ENCODE results near the gene TBRG4. TPM values are rescaled to one million over a fixed set of nuclear protein-coding genes. Genes with fewer than 3 reads are reported as not detected.

TBRG4 gene
- total RNA-seq, 6 donors from 2014 or later, result 24.2 to 92.2 (median 54.6) TPM

- Histone ChIP-seq H3K27me3 (no peaks in the 10 kb centered on the region), H3K9me3 (no peaks in the 10 kb centered on the region), H3K4me1 (no peaks in the 10 kb centered on the region), H3K36me3 (peaks cover 0 to 26% (median 25%) of the 10 kb centered on the region in 4 donors), H3K27ac (no peak overlapping the region), H3K4me3 (no peak overlapping the region)
- ATAC-seq (ENCODE audit: low FRiP score in 2 of 2) (peak in 1 of 2 donors; percentile 24), DNase-seq (no peak)
- TF ChIP-seq POLR2AphosphoS5 (IDR thresholded peaks at IDR 0.05), result no peak
- TF ChIP-seq POLR2A (IDR thresholded peaks at IDR 0.05), result no peak
- TF ChIP-seq CTCF (IDR thresholded peaks at IDR 0.05), result no peak
- TF ChIP-seq EP300 (IDR thresholded peaks at IDR 0.05), result no peak
- 92 to 93% methylated on average over 14 to 16 of the region's 17 CpGs for WGBS, 2 donors
These were observed 31.1 kb downstream of the TBRG4 start for GRCh38 chr7:45080265-45080957.

DNA sequence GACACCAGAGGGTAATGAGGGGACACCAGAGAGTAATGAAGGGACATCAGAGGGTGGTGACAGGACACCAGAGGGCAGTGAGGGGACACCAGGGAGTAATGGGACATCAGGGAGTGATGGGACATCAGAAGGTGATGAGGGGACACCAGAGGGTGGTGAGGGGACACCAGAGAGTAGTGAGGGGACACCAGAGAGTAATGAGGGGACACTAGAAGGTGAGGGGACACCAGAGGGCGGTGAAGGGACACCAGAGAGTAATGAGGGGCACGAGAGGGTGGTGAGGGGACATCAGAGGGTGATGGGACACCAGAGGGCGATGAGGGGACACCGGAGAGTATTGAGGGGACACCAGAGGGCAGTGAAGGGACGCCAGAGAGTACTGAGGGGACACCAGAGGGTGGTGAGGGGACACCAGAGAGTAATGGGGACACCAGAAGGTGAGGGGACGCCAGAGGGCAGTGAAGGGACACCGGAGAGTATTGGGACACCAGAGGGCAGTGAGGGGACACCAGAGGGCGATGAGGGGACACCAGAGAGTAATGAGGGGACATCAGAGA, 33.3 kb downstream of the TBRG4 start:
- ATAC-seq (ENCODE audit: low FRiP score in 2 of 2), result no peak
- no peaks in the 10 kb centered on the region for H3K27me3 ChIP-seq
- no peaks in the 10 kb centered on the region for H3K4me1 ChIP-seq
- 78 to 81% methylated on average over 8 of the region's 8 CpGs for WGBS, 2 donors
- no peak overlapping the region for H3K27ac ChIP-seq
- DNase-seq, result no peak
- H3K4me3 ChIP-seq, result no peak overlapping the region
- no peaks in the 10 kb centered on the region for H3K9me3 ChIP-seq
- H3K36me3 ChIP-seq, result peaks cover under 1 to 48% (median 47%) of the 10 kb centered on the region in 4 donors
- no peak for TF ChIP-seq POLR2A (IDR thresholded peaks at IDR 0.05)
- TF ChIP-seq EP300 (IDR thresholded peaks at IDR 0.05), result no peak
- TF ChIP-seq POLR2AphosphoS5 (IDR thresholded peaks at IDR 0.05), result no peak

DNA sequence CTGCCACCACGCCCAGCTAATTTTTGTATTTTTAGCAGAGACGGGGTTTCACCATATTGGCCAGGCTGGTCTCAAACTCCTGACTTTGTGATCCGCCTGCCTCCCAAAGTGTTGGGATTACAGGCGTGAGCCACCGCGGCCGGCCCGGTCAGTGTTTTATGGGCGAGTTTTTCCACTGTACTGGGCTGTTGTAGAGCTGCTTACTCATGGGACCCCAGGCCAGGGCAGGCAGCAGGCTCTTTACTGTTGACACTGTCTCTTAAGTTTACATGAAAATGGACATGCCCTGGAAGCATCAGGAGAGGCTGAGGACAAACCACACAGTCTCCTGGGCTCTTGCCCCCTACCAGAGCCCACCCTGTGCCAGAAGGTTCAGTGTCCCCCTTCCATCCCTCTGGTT, 33.9 kb downstream of the TBRG4 start:
- Histone ChIP-seq H3K4me3 (no peak overlapping the region), H3K4me1 (no peaks in the 10 kb centered on the region), H3K36me3 (peaks cover 4 to 54% (median 52%) of the 10 kb centered on the region in 4 donors), H3K27ac (no peak overlapping the region), H3K27me3 (no peaks in the 10 kb centered on the region), H3K9me3 (no peaks in the 10 kb centered on the region)
- ATAC-seq (ENCODE audit: low FRiP score in 2 of 2), result no peak
- 81 to 87% methylated on average over 4 to 9 of the region's 9 CpGs for WGBS, 2 donors
- no peak for DNase-seq
- TF ChIP-seq CTCF (IDR thresholded peaks at IDR 0.05), result no peak
- no peak for TF ChIP-seq POLR2A (IDR thresholded peaks at IDR 0.05)
- TF ChIP-seq POLR2AphosphoS5 (IDR thresholded peaks at IDR 0.05), result no peak
- no peak for TF ChIP-seq EP300 (IDR thresholded peaks at IDR 0.05)

DNA sequence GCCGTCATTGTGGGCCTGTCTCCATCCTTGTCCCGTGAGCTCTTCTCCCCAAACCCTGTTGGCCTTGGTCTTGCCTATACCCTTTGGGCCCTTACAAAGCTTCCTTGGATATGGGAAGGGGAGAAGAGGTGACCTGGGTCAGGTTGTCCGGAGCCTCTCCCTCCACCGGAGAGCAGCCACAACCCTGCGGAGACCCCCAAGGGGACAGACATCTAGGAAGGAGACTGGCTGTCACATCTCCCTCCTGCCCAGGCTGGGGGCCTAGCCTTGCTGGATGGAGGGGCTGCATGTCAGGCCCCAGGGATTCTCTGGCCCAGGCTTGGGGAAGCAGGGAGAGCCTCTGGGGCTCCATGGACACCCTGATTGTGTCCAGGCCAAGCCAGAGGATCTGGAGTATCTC, 34.6 kb downstream of the TBRG4 start:
- Histone ChIP-seq H3K27me3 (no peaks in the 10 kb centered on the region), H3K4me3 (no peak overlapping the region), H3K27ac (no peak overlapping the region), H3K4me1 (no peaks in the 10 kb centered on the region), H3K9me3 (no peaks in the 10 kb centered on the region), H3K36me3 (peaks cover 4 to 60% (median 57%) of the 10 kb centered on the region in 4 donors)
- TF ChIP-seq EP300 (IDR thresholded peaks at IDR 0.05), result no peak
- TF ChIP-seq POLR2AphosphoS5 (IDR thresholded peaks at IDR 0.05), result no peak
- TF ChIP-seq CTCF (IDR thresholded peaks at IDR 0.05), result no peak
- no peak for TF ChIP-seq POLR2A (IDR thresholded peaks at IDR 0.05)
- DNase-seq, result no peak
- WGBS, 2 donors, result 81 to 93% methylated on average over 5 of the region's 5 CpGs
- no peak for ATAC-seq (ENCODE audit: low FRiP score in 2 of 2)

DNA sequence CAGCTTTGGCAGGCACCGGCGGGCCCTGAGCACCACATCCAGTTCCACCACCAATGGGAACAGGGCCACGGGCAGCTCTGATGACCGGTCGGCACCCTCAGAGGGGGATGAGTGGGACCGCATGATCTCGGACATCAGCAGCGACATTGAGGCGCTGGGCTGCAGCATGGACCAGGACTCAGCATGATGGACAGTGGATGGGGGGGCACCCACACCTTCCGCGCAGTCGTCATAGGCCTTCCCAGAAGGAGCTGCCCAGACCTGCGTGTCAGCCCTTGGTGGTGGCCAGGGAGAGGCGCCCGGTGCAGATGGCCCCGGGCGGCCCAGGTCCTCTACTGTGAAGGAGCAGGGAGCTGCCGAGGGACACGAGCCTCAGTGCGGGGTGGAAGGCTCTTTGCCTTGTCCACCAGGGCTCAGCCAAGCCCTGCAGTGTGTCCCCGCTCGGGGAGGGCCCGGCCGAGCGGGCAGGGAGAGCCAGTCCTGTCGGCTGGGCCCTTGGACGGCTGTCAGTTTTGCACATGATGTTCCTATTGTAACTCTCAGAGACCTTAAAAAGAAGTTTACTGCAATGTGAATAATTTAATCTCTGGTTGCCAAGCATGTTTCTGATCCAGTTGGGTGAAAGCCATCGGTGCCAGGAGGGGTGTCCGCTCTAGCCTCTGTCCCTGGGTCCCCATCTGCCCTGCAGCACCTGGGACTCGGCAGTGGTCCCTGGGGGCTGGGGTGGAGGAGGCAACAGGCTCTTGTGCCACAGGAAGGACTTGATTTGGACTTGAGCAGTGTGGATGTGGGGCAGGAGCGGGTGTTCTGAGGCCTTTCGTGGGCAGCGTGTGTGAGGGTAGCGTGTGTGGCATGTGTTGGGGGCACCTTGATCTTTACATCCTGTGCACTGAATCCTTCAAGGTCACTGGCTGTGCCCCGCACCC, 35.4 kb downstream of the TBRG4 start:
- H3K27ac ChIP-seq, result no peak overlapping the region
- WGBS, 2 donors, result 96 to 98% methylated on average over 5 to 33 of the region's 35 CpGs
- ATAC-seq (ENCODE audit: low FRiP score in 2 of 2) (no peak), DNase-seq (peak in 1 of 2 donors; percentile 59)
- H3K36me3 ChIP-seq, result peaks cover 4 to 68% (median 62%) of the 10 kb centered on the region in 4 donors
- H3K27me3 ChIP-seq, result no peaks in the 10 kb centered on the region
- H3K4me1 ChIP-seq, result no peaks in the 10 kb centered on the region
- H3K9me3 ChIP-seq, result no peaks in the 10 kb centered on the region
- H3K4me3 ChIP-seq, result no peak overlapping the region
- no peak for TF ChIP-seq POLR2AphosphoS5 (IDR thresholded peaks at IDR 0.05)
- no peak for TF ChIP-seq CTCF (IDR thresholded peaks at IDR 0.05)
- no peak for TF ChIP-seq EP300 (IDR thresholded peaks at IDR 0.05)
- TF ChIP-seq POLR2A (IDR thresholded peaks at IDR 0.05), result no peak
